HL-60 (cell line): ENCODE results near the gene RASAL2.

Experiments
- POLR2AphosphoS5 ChIP-seq: IDR thresholded peaks from 2 replicates; pipeline ENCODE4 v1.6.1; 2012; ENCODE audit warnings: low read depth
- SPI1 ChIP-seq: IDR thresholded peaks from 2 replicates; pipeline ENCODE4 v1.6.1; 2012; ENCODE audit warnings: low read depth, mild to moderate bottlenecking, borderline replicate concordance
- TF ChIP-seq, protein P1 (sequence below): IDR thresholded peaks from one replicate; pipeline ENCODE4 v1.5.1; 2011; ENCODE audit warnings: low read length, control low read depth, inconsistent platforms; ENCODE audit not compliant: insufficient read depth

DNA sequence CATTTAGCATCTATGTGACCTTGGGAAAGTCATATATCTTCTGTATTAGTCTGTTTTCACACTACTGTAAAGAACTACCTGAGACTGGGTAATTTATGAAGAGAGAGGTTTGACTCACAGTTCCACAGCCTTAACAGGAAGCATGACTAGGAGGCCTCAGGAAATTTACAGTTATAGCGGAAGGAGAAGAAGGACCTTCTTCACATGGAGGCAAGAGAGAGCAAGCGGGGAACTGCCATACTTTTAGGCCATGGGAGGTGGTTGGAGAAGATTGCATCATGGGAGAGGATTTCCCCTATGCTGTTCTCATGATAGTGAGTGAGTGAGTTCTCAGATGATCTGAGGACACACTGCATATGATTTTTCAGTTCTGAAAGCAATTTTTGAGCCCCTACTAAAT is 315.0 kb downstream of the RASAL2 start:
- TF ChIP-seq, protein P1, sequence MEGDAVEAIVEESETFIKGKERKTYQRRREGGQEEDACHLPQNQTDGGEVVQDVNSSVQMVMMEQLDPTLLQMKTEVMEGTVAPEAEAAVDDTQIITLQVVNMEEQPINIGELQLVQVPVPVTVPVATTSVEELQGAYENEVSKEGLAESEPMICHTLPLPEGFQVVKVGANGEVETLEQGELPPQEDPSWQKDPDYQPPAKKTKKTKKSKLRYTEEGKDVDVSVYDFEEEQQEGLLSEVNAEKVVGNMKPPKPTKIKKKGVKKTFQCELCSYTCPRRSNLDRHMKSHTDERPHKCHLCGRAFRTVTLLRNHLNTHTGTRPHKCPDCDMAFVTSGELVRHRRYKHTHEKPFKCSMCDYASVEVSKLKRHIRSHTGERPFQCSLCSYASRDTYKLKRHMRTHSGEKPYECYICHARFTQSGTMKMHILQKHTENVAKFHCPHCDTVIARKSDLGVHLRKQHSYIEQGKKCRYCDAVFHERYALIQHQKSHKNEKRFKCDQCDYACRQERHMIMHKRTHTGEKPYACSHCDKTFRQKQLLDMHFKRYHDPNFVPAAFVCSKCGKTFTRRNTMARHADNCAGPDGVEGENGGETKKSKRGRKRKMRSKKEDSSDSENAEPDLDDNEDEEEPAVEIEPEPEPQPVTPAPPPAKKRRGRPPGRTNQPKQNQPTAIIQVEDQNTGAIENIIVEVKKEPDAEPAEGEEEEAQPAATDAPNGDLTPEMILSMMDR, result no peak
- TF ChIP-seq POLR2AphosphoS5 (no peak), SPI1 (no peak)
